A549 (cell line): ENCODE results near the gene FAM53B. TPM values are rescaled to one million over a fixed set of nuclear protein-coding genes. Genes with fewer than 3 reads are reported as not detected.

Source experiments
- ATAC-seq, 2 experiments: fragments of 200-7000 bp in 1 of 2; fragments of >200 bp in 1 of 2; cut with Nextera tagmentation in 1 of 2; cut with Tn5 transposase in 1 of 2; 3 replicates each; pipeline versions ENCODE4 v1.8.0 to v1.9.1; 2018 to 2020; ENCODE audit warnings: mild to moderate bottlenecking in 1 of 2, moderate library complexity in 1 of 2
- CTCF ChIA-PET: fragments of 300-600 bp; sonication (Branson Sonifier 250); formaldehyde crosslinking; extraction: SDS; loops from one replicate; lab custom pipeline; 2021; ENCODE audit warnings: antibody characterized with exemption, inconsistent platforms; lab: Yijun Ruan, JAX
- POLR2A ChIA-PET: fragments of 350-600 bp; formaldehyde crosslinking; extraction: SDS; loops from one replicate; lab custom pipeline; 2021; ENCODE audit warnings: antibody characterized with exemption, inconsistent platforms; lab: Yijun Ruan, JAX
- DNase-seq, 2 experiments: peaks; one replicate each; pipeline versions ENCODE4 v3.0.0 to v3.0.0-alpha.2; 2011 to 2016; ENCODE audit warnings: low read depth in 1 of 2, low spot score in 1 of 2
- FAIRE-seq: peaks from 2 replicates; lab custom pipeline; 2011; peaks lifted over from hg19 to GRCh38; lab: Jason Lieb, UNC
- H3K27ac ChIP-seq, 2 experiments: fragments of >200 bp; sonication (Bioruptor Twin); formaldehyde crosslinking; 3 replicates each; pipeline ENCODE4 v1.5.1; 2016 to 2017
- H3K4me1 ChIP-seq: fragments of >200 bp; sonication (Bioruptor Twin); formaldehyde crosslinking; 3 replicates; pipeline ENCODE4 v1.6.1; 2016
- H3K4me2 ChIP-seq: fragments of >200 bp; sonication (Bioruptor Twin); formaldehyde crosslinking; 3 replicates; pipeline ENCODE4 v1.6.1; 2016
- H3K4me3 ChIP-seq: fragments of >200 bp; sonication (Bioruptor Twin); formaldehyde crosslinking; 3 replicates; pipeline ENCODE4 v1.5.1; 2016
- H3K9me3 ChIP-seq: fragments of >200 bp; sonication (Bioruptor Twin); formaldehyde crosslinking; 3 replicates; pipeline ENCODE4 v1.6.1; 2016
- BCL3 ChIP-seq: fragments of >200 bp; sonication (Bioruptor Twin); formaldehyde crosslinking; IDR thresholded peaks from 3 replicates; pipeline ENCODE4 v1.6.1; 2016
- CBX2 ChIP-seq: fragments of 200-600 bp; sonication (generic); IDR thresholded peaks from 2 replicates; pipeline ENCODE4 v1.6.1; 2016; ENCODE audit warnings: low read depth, mild to moderate bottlenecking, borderline replicate concordance
- E2F6 ChIP-seq: IDR thresholded peaks from 2 replicates; pipeline ENCODE4 v1.6.1; 2012; ENCODE audit warnings: low read depth, borderline replicate concordance
- EP300 ChIP-seq, 2 experiments: fragments of >200 bp; sonication (Bioruptor Twin); formaldehyde crosslinking; IDR thresholded peaks; 2 replicates in 1 of 2; 3 replicates in 1 of 2; pipeline ENCODE4 v1.6.1; 2016 to 2017
- HMGXB4 ChIP-seq: fragments of 250-450 bp; sonication (Bioruptor Pico); IDR thresholded peaks from 2 replicates; pipeline ENCODE4 v1.5.0; 2021; ENCODE audit warnings: mild to moderate bottlenecking, moderate library complexity, borderline replicate concordance
- HOXB13 ChIP-seq: fragments of 250-450 bp; sonication (Bioruptor Pico); IDR thresholded peaks from 2 replicates; pipeline ENCODE4 v1.5.0; 2020; ENCODE audit warnings: low read depth, mild to moderate bottlenecking, moderate library complexity
- KDM5A ChIP-seq: fragments of 200-600 bp; sonication (generic); IDR thresholded peaks from 2 replicates; pipeline ENCODE4 v1.6.1; 2016; ENCODE audit warnings: antibody characterized with exemption, mild to moderate bottlenecking
- MAZ ChIP-seq: fragments of 150-350 bp; IDR thresholded peaks from 2 replicates; pipeline ENCODE4 v1.6.1; 2014; ENCODE audit warnings: antibody characterized with exemption, low read depth, low read length, borderline replicate concordance
- NFE2L2 ChIP-seq: fragments of 150-350 bp; conservative IDR thresholded peaks from 2 replicates; pipeline ENCODE4 v1.6.1; 2014; ENCODE audit warnings: low read length
- NPAS2 ChIP-seq: fragments of 250-450 bp; sonication (Bioruptor Pico); IDR thresholded peaks from 2 replicates; pipeline ENCODE4 v1.8.0; 2022; ENCODE audit warnings: mild to moderate bottlenecking, moderate library complexity, borderline replicate concordance
- PHF8 ChIP-seq: fragments of 200-600 bp; sonication (generic); IDR thresholded peaks from 2 replicates; pipeline ENCODE4 v1.6.1; 2016; ENCODE audit warnings: low read depth, mild to moderate bottlenecking, antibody characterized with exemption, moderate library complexity, borderline replicate concordance
- POLR2A ChIP-seq: IDR thresholded peaks from 2 replicates; pipeline ENCODE4 v1.6.1; 2012; ENCODE audit warnings: mild to moderate bottlenecking, low read length
- RAD21 ChIP-seq, 2 experiments: fragments of >200 bp in 1 of 2; sonication (Bioruptor Twin) in 1 of 2; formaldehyde crosslinking in 1 of 2; IDR thresholded peaks in 1 of 2; conservative IDR thresholded peaks in 1 of 2; 2 replicates in 1 of 2; 3 replicates in 1 of 2; pipeline ENCODE4 v1.6.1; 2012 to 2018; ENCODE audit warnings: inconsistent platforms in 1 of 2
- RCOR1 ChIP-seq: fragments of 150-350 bp; IDR thresholded peaks from 2 replicates; pipeline ENCODE4 v1.6.1; 2014; ENCODE audit warnings: antibody characterized with exemption, low read length, low read depth
- SMC3 ChIP-seq: fragments of >200 bp; sonication (Bioruptor Twin); formaldehyde crosslinking; IDR thresholded peaks from 3 replicates; pipeline ENCODE4 v1.6.1; 2018; ENCODE audit warnings: inconsistent platforms
- ZFP36 ChIP-seq: fragments of 450-650 bp; IDR thresholded peaks from 2 replicates; pipeline ENCODE4 v1.6.1; 2014; ENCODE audit warnings: borderline replicate concordance; ENCODE audit not compliant: partially characterized antibody
- WGBS: methylation state at CpG from one replicate; pipeline ENCODE4 v1.1.6; 2017; ENCODE audit errors: missing lambda C conversion rate; 5-methylcytosine and 5-hydroxymethylcytosine counted together
- polyA plus RNA-seq, 4 experiments: library from polyadenylated mRNA; depleted of rRNA in 3 of 4; stranded (reverse); fragments of >200 nt; fragmentation: RNase III in 1 of 4; extraction: RNeasy Plus Mini Kit Qiagen cat#74134 plus additional on column Dnase treatment in 1 of 4; gene quantifications; 2 replicates in 3 of 4; 3 replicates in 1 of 4; pipeline ENCODE4 v1.2.3, GENCODE V29; 2011 to 2017
- TF ChIP-seq, protein P1 (sequence below): fragments of 200-600 bp; sonication (generic); IDR thresholded peaks from 2 replicates; pipeline ENCODE4 v1.6.1; 2016; ENCODE audit warnings: antibody characterized with exemption, mild to moderate bottlenecking, moderate library complexity
- TF ChIP-seq, protein P2 (sequence below): fragments of 250-450 bp; sonication (Bioruptor Pico); IDR thresholded peaks from 2 replicates; pipeline ENCODE4 v1.5.0; 2020; ENCODE audit warnings: low read depth, mild to moderate bottlenecking, moderate library complexity
- TF ChIP-seq, protein P3 (sequence below): fragments of 150-350 bp; IDR thresholded peaks from 2 replicates; pipeline ENCODE4 v1.6.1; 2014; ENCODE audit warnings: low read depth, mild to moderate bottlenecking, low read length

FAM53B gene
- polyA plus RNA-seq, 2 of the 4 experiments (the other 2 are of a cell fraction), result 5.1 to 8.5 TPM

- DNase-seq (no peak), ATAC-seq (no peak), FAIRE-seq (no peak)
- TF ChIP-seq KDM5A (no peak), BCL3 (no peak), NFE2L2 (no peak), HMGXB4 (no peak), RAD21 (conservative IDR thresholded peaks at IDR 0.05 in 1 of 2, IDR thresholded peaks at IDR 0.05 in 1 of 2) (no peak), SMC3 (no peak), HOXB13 (CRISPR knock-in tag) (no peak), EP300 (IDR thresholded peaks at IDR 0.05) (no peak), POLR2A (no peak), E2F6 (no peak), RCOR1 (no peak), NPAS2 (CRISPR knock-in tag) (no peak), ZFP36 (no peak), PHF8 (no peak), MAZ (no peak), CBX2 (no peak)
- TF ChIP-seq, protein P1, sequence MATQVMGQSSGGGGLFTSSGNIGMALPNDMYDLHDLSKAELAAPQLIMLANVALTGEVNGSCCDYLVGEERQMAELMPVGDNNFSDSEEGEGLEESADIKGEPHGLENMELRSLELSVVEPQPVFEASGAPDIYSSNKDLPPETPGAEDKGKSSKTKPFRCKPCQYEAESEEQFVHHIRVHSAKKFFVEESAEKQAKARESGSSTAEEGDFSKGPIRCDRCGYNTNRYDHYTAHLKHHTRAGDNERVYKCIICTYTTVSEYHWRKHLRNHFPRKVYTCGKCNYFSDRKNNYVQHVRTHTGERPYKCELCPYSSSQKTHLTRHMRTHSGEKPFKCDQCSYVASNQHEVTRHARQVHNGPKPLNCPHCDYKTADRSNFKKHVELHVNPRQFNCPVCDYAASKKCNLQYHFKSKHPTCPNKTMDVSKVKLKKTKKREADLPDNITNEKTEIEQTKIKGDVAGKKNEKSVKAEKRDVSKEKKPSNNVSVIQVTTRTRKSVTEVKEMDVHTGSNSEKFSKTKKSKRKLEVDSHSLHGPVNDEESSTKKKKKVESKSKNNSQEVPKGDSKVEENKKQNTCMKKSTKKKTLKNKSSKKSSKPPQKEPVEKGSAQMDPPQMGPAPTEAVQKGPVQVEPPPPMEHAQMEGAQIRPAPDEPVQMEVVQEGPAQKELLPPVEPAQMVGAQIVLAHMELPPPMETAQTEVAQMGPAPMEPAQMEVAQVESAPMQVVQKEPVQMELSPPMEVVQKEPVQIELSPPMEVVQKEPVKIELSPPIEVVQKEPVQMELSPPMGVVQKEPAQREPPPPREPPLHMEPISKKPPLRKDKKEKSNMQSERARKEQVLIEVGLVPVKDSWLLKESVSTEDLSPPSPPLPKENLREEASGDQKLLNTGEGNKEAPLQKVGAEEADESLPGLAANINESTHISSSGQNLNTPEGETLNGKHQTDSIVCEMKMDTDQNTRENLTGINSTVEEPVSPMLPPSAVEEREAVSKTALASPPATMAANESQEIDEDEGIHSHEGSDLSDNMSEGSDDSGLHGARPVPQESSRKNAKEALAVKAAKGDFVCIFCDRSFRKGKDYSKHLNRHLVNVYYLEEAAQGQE, result no peak
- TF ChIP-seq, protein P2, sequence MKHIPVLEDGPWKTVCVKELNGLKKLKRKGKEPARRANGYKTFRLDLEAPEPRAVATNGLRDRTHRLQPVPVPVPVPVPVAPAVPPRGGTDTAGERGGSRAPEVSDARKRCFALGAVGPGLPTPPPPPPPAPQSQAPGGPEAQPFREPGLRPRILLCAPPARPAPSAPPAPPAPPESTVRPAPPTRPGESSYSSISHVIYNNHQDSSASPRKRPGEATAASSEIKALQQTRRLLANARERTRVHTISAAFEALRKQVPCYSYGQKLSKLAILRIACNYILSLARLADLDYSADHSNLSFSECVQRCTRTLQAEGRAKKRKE (CRISPR knock-in tag), result no peak
- TF ChIP-seq, protein P3, sequence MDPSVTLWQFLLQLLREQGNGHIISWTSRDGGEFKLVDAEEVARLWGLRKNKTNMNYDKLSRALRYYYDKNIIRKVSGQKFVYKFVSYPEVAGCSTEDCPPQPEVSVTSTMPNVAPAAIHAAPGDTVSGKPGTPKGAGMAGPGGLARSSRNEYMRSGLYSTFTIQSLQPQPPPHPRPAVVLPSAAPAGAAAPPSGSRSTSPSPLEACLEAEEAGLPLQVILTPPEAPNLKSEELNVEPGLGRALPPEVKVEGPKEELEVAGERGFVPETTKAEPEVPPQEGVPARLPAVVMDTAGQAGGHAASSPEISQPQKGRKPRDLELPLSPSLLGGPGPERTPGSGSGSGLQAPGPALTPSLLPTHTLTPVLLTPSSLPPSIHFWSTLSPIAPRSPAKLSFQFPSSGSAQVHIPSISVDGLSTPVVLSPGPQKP, result no peak
- ChIA-PET CTCF (interaction anchor here (1.2 kb wide), 1 partner anchor 40 kb away, joined by 3 read pairs; no protein-coding TSS in a partner anchor), POLR2A (no interaction called here)
- no peaks in the 10 kb centered on the region for H3K4me1 ChIP-seq
- H3K4me2 ChIP-seq, result no peak overlapping the region
- H3K27ac ChIP-seq, result no peak overlapping the region
- H3K4me3 ChIP-seq, result no peak overlapping the region
- no peaks in the 10 kb centered on the region for H3K9me3 ChIP-seq
- 91% methylated on average over 23 of the region's 26 CpGs for WGBS
These were observed 124.2 kb downstream of the FAM53B start for GRCh38 chr10:124619802-124620490.
